MM.1S (cell line): ENCODE measurements around the gene PTPRD.

ENCODE experiments used
- DNase-seq: peaks from one replicate; pipeline ENCODE4 v3.0.0-alpha.2; 2015
- H2AFZ ChIP-seq: fragments of 300-600 bp; sonication (generic); 2 replicates; pipeline ENCODE4 v1.6.0; 2016; ENCODE audit warnings: antibody characterized with exemption, low read length
- H3F3A ChIP-seq: fragments of 300-600 bp; sonication (generic); 2 replicates; pipeline ENCODE4 v1.6.1; 2016; ENCODE audit warnings: mild to moderate bottlenecking, antibody characterized with exemption, low read length, moderate library complexity, mixed read lengths; ENCODE audit not compliant: insufficient read depth
- H3K27ac ChIP-seq: fragments of 300-600 bp; sonication (generic); 2 replicates; pipeline ENCODE4 v1.5.1; 2016; ENCODE audit warnings: mild to moderate bottlenecking, low read length
- H3K27me3 ChIP-seq: fragments of 300-600 bp; sonication (generic); replicated peaks from 2 replicates; pipeline ENCODE4 v1.6.0; 2016; ENCODE audit warnings: low read length; ENCODE audit not compliant: insufficient read depth
- H3K36me3 ChIP-seq: fragments of 300-600 bp; sonication (generic); replicated peaks from 2 replicates; pipeline ENCODE4 v1.6.1; 2016; ENCODE audit warnings: mild to moderate bottlenecking, low read length, mixed read lengths; ENCODE audit not compliant: insufficient read depth
- H3K4me1 ChIP-seq: fragments of 300-600 bp; sonication (generic); 2 replicates; pipeline ENCODE4 v1.6.1; 2016; ENCODE audit warnings: low read length, mixed read lengths
- H3K4me2 ChIP-seq: fragments of 300-600 bp; sonication (generic); 2 replicates; pipeline ENCODE4 v1.6.0; 2016; ENCODE audit warnings: low read depth, low read length
- H3K4me3 ChIP-seq: fragments of 300-600 bp; sonication (generic); 2 replicates; pipeline ENCODE4 v1.5.1; 2016; ENCODE audit warnings: low read length, mixed read lengths
- H3K79me2 ChIP-seq: fragments of 300-600 bp; sonication (generic); 2 replicates; pipeline ENCODE4 v1.6.1; 2016; ENCODE audit warnings: mixed run types, low read length, mixed read lengths
- H3K9ac ChIP-seq: fragments of 300-600 bp; sonication (generic); 2 replicates; pipeline ENCODE4 v1.6.1; 2016; ENCODE audit warnings: low read length, mixed read lengths
- H3K9me2 ChIP-seq: fragments of 300-600 bp; sonication (generic); replicated peaks from 2 replicates; pipeline ENCODE4 v1.6.1; 2016; ENCODE audit warnings: mild to moderate bottlenecking, low read length, mixed read lengths; ENCODE audit not compliant: insufficient read depth
- H3K9me3 ChIP-seq: fragments of 300-600 bp; sonication (generic); replicated peaks from 2 replicates; pipeline ENCODE4 v1.6.1; 2016; ENCODE audit warnings: mild to moderate bottlenecking, low read length, mixed read lengths; ENCODE audit not compliant: insufficient read depth
- H4K20me1 ChIP-seq: fragments of 300-600 bp; sonication (generic); 2 replicates; pipeline ENCODE4 v1.6.1; 2016; ENCODE audit warnings: mild to moderate bottlenecking, low read length, moderate library complexity, mixed read lengths; ENCODE audit not compliant: insufficient read depth
- CTCF ChIP-seq: fragments of 300-600 bp; sonication (generic); IDR thresholded peaks from 2 replicates; pipeline ENCODE4 v1.5.1; 2016; ENCODE audit warnings: antibody characterized with exemption, low read length, mixed read lengths
- EZH2 ChIP-seq: fragments of 300-600 bp; sonication (generic); optimal IDR thresholded peaks from 2 replicates; pipeline ENCODE3; 2017; ENCODE audit warnings: low read depth, mild to moderate bottlenecking, antibody characterized with exemption, low read length, mixed read lengths
- EZH2phosphoT487 ChIP-seq: fragments of 300-600 bp; sonication (generic); IDR thresholded peaks from 2 replicates; pipeline ENCODE4 v1.6.1; 2018; ENCODE audit warnings: antibody characterized with exemption, low read length

Gene PTPRD

GRCh38 chr9:8852301-8852864, 1760.4 kb downstream of the PTPRD start:
- Histone ChIP-seq H3K9me2 (no peaks in the 10 kb centered on the region), H3K9me3 (no peaks in the 10 kb centered on the region), H2AFZ (no peak overlapping the region), H3K27me3 (no peaks in the 10 kb centered on the region), H3K4me2 (no peak overlapping the region), H3K4me1 (no peaks in the 10 kb centered on the region), H3K27ac (no peak overlapping the region), H3K79me2 (no peaks in the 10 kb centered on the region), H3K36me3 (no peaks in the 10 kb centered on the region), H3F3A (no peaks in the 10 kb centered on the region), H3K4me3 (no peak overlapping the region), H3K9ac (no peak overlapping the region), H4K20me1 (no peaks in the 10 kb centered on the region)
- TF ChIP-seq EZH2 (no peak), EZH2phosphoT487 (no peak), CTCF (no peak)
- no peak for DNase-seq

DNA sequence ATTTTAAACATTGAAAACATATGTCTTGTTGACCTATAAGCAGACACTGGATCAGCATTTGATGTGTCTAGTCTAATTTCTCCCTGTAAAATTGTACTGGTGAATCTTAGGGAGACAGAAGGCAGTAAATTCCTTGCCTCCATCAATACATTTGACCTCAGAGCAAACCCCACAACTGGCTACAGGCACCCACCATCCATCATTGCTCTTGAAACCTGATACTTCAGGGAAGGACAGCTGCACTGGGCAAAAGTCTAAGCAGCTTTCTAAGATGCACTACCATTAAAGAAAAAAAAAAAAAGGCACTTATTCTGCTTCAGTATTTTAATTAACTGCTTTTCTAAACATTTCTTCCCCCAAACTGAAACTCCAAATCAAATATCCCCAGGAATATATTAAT, 1761.9 kb downstream of the PTPRD start:
- Histone ChIP-seq H3K27me3 (no peaks in the 10 kb centered on the region), H3K9ac (no peak overlapping the region), H3K4me3 (no peak overlapping the region), H2AFZ (no peak overlapping the region), H3K4me1 (no peaks in the 10 kb centered on the region), H3K4me2 (no peak overlapping the region), H3K9me3 (no peaks in the 10 kb centered on the region), H3K9me2 (no peaks in the 10 kb centered on the region), H4K20me1 (no peaks in the 10 kb centered on the region), H3K27ac (no peak overlapping the region), H3K36me3 (no peaks in the 10 kb centered on the region), H3K79me2 (no peaks in the 10 kb centered on the region), H3F3A (no peaks in the 10 kb centered on the region)
- no peak for DNase-seq
- TF ChIP-seq EZH2 (no peak), EZH2phosphoT487 (no peak), CTCF (no peak)

- Histone ChIP-seq H3K9me2 (no peaks in the 10 kb centered on the region), H3K27me3 (no peaks in the 10 kb centered on the region), H3K79me2 (no peaks in the 10 kb centered on the region), H3K9ac (no peak overlapping the region), H3K4me2 (no peak overlapping the region), H3K4me1 (no peaks in the 10 kb centered on the region), H3K4me3 (no peak overlapping the region), H4K20me1 (no peaks in the 10 kb centered on the region), H3K9me3 (no peaks in the 10 kb centered on the region), H3F3A (no peaks in the 10 kb centered on the region), H3K36me3 (no peaks in the 10 kb centered on the region), H3K27ac (no peak overlapping the region), H2AFZ (no peak overlapping the region)
- no peak for DNase-seq
- TF ChIP-seq EZH2phosphoT487 (no peak), CTCF (no peak), EZH2 (no peak)
Observed at GRCh38 chr9:8845808-8846207, 1767.0 kb downstream of the PTPRD start.
